GM12874 (cell line): ENCODE data around the gene MLST8.

Source experiments
- TF ChIP-seq, protein P1 (sequence below): IDR thresholded peaks from 2 replicates; pipeline ENCODE4 v1.5.1; 2011; ENCODE audit warnings: low read depth, mild to moderate bottlenecking, control low read depth, low read length, moderate library complexity; ENCODE audit not compliant: insufficient read depth

MLST8 gene

GRCh38 chr16:2186505-2186904, 18.7 kb upstream of the MLST8 start:
- TF ChIP-seq, protein P1, sequence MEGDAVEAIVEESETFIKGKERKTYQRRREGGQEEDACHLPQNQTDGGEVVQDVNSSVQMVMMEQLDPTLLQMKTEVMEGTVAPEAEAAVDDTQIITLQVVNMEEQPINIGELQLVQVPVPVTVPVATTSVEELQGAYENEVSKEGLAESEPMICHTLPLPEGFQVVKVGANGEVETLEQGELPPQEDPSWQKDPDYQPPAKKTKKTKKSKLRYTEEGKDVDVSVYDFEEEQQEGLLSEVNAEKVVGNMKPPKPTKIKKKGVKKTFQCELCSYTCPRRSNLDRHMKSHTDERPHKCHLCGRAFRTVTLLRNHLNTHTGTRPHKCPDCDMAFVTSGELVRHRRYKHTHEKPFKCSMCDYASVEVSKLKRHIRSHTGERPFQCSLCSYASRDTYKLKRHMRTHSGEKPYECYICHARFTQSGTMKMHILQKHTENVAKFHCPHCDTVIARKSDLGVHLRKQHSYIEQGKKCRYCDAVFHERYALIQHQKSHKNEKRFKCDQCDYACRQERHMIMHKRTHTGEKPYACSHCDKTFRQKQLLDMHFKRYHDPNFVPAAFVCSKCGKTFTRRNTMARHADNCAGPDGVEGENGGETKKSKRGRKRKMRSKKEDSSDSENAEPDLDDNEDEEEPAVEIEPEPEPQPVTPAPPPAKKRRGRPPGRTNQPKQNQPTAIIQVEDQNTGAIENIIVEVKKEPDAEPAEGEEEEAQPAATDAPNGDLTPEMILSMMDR: no peak

GRCh38 chr16:2187212-2187611, 18.0 kb upstream of the MLST8 start:
- TF ChIP-seq, protein P1: no peak

DNA sequence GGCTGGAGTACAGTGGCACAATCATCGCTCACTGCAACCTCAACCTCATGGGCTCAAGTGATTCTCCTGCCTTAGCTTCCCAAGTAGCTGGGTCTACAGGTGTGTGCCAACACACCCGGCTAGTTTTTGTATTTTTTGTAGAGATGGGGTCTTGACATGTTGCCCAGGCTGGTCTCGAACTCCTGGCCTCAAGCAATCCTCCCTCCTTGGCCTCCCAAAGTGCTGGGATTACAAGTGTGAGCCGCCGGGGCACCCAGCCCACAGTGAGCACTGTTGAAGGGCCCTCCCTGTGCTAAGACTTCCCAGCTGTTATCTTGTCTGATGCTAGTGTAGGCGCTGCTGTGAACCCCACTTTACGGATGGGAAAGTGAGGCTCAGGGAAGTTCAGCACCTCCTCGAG, 16.9 kb upstream of the MLST8 start:
- TF ChIP-seq, protein P1: no peak

DNA sequence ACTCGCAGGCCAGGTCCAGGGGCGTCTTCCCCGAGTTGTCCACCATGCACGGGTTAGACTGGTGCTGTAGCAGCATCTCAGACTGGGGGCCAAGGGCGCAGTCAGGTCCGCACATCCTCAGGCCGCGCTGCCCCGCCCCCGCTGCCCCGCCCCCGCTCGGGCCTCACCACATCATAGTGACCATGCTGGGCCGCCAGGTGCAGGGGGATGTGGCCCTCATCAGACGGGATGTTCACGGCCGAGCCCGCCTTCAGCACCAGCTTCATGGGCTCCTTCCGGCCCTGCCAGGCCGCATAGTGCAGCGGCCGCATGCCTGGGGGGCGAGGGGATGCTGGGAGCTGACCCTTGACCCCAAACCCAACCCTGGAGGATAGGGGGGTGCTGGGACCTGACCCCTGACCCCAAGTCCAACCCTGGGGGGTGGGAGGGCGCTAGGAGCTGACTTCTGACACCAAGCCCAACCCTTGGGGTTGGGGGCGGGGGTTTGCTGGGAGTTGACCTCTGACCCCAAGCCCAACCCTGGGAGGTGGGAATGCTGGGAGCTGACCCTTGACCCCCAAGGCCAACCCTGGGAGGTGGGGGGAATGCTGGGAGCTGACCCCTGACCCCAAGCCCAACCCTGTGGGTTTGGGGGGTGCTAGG, 15.9 kb upstream of the MLST8 start:
- TF ChIP-seq, protein P1: no peak

GRCh38 chr16:2190002-2190658, 15.1 kb upstream of the MLST8 start:
- TF ChIP-seq, protein P1: no peak

- TF ChIP-seq, protein P1: no peak
Measured at GRCh38 chr16:2190659-2191445, 14.4 kb upstream of the MLST8 start.

DNA sequence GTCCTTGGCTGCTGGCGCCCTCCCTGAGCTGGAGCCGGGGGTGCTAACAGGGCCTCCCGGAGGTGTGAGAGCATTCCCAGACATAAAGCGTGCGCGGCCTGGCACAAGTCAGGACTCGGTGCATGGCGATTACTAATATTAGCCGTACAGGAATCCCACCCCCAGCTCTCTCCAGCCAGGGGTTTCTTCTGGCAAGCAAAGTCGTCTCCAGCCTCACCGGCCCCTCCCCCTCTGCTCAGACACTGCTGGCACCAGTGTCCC, 13.9 kb upstream of the MLST8 start:
- TF ChIP-seq, protein P1: no peak
